Loucy (cell line): ENCODE results near the gene ZSWIM7.

Experiments
- EZH2phosphoT487 ChIP-seq: fragments of 200-600 bp; IDR thresholded peaks from 2 replicates; pipeline ENCODE4 v1.6.1; 2018; ENCODE audit warnings: antibody characterized with exemption, mild to moderate bottlenecking, moderate library complexity, borderline replicate concordance
- TF ChIP-seq, protein P1 (sequence below): fragments of 200-600 bp; sonication (generic); conservative IDR thresholded peaks from 2 replicates; pipeline ENCODE4 v1.5.1; 2014; ENCODE audit warnings: mild to moderate bottlenecking, antibody characterized with exemption, low read length

GRCh38 chr17:15973016-15973415, 26.5 kb downstream of the ZSWIM7 start:
- TF ChIP-seq, protein P1, sequence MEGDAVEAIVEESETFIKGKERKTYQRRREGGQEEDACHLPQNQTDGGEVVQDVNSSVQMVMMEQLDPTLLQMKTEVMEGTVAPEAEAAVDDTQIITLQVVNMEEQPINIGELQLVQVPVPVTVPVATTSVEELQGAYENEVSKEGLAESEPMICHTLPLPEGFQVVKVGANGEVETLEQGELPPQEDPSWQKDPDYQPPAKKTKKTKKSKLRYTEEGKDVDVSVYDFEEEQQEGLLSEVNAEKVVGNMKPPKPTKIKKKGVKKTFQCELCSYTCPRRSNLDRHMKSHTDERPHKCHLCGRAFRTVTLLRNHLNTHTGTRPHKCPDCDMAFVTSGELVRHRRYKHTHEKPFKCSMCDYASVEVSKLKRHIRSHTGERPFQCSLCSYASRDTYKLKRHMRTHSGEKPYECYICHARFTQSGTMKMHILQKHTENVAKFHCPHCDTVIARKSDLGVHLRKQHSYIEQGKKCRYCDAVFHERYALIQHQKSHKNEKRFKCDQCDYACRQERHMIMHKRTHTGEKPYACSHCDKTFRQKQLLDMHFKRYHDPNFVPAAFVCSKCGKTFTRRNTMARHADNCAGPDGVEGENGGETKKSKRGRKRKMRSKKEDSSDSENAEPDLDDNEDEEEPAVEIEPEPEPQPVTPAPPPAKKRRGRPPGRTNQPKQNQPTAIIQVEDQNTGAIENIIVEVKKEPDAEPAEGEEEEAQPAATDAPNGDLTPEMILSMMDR: no peak
- TF ChIP-seq EZH2phosphoT487: no peak
